ENCODE measurements around the gene SDR42E2. TPM values are rescaled to one million over a fixed set of nuclear protein-coding genes. Genes with fewer than 3 reads are reported as not detected.

SDR42E2 gene
- total and polyA plus RNA-seq, 10 of the 15 experiments (the other 5 are each of a cell fraction or from before 2014, with no cell fraction given): 0.01 to 0.09 (median 0.08) TPM; not detected in 4

DNA sequence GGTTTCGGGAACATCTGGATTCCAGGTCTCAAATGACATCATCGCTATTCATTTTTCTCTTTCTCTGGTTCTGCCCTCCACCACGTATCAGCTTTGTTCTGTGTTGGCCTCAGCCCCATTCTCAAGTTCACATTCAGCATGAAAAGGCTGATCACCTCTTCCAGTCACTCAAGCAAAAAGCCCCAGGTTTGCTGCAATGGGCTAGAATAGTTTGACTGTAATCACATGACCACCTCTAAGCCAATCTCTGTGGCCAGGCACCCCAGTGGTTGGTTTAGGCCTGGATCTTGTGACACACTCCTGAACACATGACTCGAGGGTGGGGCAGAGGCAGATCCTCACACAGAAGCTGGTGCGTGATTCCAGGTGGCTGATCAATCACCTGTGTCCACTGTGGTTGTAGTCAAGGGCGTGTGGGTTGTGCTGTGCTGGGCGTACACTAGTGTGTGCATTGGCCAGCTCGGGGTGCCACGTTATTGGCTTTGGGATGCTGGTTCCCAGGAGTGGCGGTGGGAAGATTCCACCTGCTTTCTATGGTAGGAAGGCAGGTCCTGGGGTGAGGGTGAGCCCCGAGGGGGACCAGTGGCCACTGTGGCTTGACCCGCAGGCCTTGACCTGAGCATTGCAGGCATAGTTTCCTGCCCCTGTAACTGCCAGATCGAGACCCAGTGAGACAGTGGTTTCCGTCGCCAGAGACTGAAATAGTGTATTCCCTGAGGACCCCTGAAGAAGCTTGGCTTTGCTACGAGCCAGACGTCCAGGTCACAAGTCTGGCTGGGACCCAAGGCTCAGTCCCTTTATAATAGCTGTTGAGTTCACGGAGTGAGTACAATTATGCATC lies 55.8 kb downstream of the SDR42E2 start (continued):
- TF ChIP-seq SMC3 (IDR thresholded peaks at IDR 0.05; ENCODE audit: borderline replicate concordance, low read length) (no peak), IKZF1 (conservative IDR thresholded peaks at IDR 0.05) (peak; percentile 75), CBFB (IDR thresholded peaks at IDR 0.05; ENCODE audit: low read depth) (no peak), CBX5 (IDR thresholded peaks at IDR 0.05; ENCODE audit: low read depth) (no peak), TCF12 (IDR thresholded peaks at IDR 0.05; ENCODE audit: low read depth, low read length) (no peak), NRF1 (conservative IDR thresholded peaks at IDR 0.05; ENCODE audit: low read depth, low read length) (no peak), CHD2 (IDR thresholded peaks at IDR 0.05; ENCODE audit: borderline replicate concordance, low read depth, low read length) (peak; percentile 58; the same call in 1 of the 2 replicates), MYC (IDR thresholded peaks at IDR 0.05; ENCODE audit: insufficient read depth, insufficient read length, insufficient replicate concordance, low read length, severe bottlenecking) (no peak), FOS (IDR thresholded peaks at IDR 0.05; ENCODE audit: borderline replicate concordance, extremely low read depth, insufficient read length) (peak; percentile 27), ZNF217 (IDR thresholded peaks at IDR 0.05) (peak; percentile 51; the same call in 1 of the 2 replicates)
- TF ChIP-seq, protein P1, sequence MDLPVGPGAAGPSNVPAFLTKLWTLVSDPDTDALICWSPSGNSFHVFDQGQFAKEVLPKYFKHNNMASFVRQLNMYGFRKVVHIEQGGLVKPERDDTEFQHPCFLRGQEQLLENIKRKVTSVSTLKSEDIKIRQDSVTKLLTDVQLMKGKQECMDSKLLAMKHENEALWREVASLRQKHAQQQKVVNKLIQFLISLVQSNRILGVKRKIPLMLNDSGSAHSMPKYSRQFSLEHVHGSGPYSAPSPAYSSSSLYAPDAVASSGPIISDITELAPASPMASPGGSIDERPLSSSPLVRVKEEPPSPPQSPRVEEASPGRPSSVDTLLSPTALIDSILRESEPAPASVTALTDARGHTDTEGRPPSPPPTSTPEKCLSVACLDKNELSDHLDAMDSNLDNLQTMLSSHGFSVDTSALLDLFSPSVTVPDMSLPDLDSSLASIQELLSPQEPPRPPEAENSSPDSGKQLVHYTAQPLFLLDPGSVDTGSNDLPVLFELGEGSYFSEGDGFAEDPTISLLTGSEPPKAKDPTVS (IDR thresholded peaks at IDR 0.05; ENCODE audit: low read depth, low read length): no peak
- TF ChIP-seq, protein P2, sequence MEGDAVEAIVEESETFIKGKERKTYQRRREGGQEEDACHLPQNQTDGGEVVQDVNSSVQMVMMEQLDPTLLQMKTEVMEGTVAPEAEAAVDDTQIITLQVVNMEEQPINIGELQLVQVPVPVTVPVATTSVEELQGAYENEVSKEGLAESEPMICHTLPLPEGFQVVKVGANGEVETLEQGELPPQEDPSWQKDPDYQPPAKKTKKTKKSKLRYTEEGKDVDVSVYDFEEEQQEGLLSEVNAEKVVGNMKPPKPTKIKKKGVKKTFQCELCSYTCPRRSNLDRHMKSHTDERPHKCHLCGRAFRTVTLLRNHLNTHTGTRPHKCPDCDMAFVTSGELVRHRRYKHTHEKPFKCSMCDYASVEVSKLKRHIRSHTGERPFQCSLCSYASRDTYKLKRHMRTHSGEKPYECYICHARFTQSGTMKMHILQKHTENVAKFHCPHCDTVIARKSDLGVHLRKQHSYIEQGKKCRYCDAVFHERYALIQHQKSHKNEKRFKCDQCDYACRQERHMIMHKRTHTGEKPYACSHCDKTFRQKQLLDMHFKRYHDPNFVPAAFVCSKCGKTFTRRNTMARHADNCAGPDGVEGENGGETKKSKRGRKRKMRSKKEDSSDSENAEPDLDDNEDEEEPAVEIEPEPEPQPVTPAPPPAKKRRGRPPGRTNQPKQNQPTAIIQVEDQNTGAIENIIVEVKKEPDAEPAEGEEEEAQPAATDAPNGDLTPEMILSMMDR (IDR thresholded peaks at IDR 0.05 in 2 of 3, conservative IDR thresholded peaks at IDR 0.05 in 1 of 3; ENCODE audit: control insufficient read depth in 2 of 3, extremely low read depth in 1 of 3, insufficient read depth in 1 of 3, low read depth in 3 of 3, low read length in 3 of 3): no peak
- TF ChIP-seq, protein P3, sequence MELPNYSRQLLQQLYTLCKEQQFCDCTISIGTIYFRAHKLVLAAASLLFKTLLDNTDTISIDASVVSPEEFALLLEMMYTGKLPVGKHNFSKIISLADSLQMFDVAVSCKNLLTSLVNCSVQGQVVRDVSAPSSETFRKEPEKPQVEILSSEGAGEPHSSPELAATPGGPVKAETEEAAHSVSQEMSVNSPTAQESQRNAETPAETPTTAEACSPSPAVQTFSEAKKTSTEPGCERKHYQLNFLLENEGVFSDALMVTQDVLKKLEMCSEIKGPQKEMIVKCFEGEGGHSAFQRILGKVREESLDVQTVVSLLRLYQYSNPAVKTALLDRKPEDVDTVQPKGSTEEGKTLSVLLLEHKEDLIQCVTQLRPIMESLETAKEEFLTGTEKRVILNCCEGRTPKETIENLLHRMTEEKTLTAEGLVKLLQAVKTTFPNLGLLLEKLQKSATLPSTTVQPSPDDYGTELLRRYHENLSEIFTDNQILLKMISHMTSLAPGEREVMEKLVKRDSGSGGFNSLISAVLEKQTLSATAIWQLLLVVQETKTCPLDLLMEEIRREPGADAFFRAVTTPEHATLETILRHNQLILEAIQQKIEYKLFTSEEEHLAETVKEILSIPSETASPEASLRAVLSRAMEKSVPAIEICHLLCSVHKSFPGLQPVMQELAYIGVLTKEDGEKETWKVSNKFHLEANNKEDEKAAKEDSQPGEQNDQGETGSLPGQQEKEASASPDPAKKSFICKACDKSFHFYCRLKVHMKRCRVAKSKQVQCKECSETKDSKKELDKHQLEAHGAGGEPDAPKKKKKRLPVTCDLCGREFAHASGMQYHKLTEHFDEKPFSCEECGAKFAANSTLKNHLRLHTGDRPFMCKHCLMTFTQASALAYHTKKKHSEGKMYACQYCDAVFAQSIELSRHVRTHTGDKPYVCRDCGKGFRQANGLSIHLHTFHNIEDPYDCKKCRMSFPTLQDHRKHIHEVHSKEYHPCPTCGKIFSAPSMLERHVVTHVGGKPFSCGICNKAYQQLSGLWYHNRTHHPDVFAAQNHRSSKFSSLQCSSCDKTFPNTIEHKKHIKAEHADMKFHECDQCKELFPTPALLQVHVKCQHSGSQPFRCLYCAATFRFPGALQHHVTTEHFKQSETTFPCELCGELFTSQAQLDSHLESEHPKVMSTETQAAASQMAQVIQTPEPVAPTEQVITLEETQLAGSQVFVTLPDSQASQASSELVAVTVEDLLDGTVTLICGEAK (IDR thresholded peaks at IDR 0.05; ENCODE audit: borderline replicate concordance): no peak; the same call in 1 of the 2 replicates
- TF ChIP-seq, protein P4, sequence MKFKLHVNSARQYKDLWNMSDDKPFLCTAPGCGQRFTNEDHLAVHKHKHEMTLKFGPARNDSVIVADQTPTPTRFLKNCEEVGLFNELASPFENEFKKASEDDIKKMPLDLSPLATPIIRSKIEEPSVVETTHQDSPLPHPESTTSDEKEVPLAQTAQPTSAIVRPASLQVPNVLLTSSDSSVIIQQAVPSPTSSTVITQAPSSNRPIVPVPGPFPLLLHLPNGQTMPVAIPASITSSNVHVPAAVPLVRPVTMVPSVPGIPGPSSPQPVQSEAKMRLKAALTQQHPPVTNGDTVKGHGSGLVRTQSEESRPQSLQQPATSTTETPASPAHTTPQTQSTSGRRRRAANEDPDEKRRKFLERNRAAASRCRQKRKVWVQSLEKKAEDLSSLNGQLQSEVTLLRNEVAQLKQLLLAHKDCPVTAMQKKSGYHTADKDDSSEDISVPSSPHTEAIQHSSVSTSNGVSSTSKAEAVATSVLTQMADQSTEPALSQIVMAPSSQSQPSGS (IDR thresholded peaks at IDR 0.05; ENCODE audit: low read length): no peak
- TF ChIP-seq, protein P5, sequence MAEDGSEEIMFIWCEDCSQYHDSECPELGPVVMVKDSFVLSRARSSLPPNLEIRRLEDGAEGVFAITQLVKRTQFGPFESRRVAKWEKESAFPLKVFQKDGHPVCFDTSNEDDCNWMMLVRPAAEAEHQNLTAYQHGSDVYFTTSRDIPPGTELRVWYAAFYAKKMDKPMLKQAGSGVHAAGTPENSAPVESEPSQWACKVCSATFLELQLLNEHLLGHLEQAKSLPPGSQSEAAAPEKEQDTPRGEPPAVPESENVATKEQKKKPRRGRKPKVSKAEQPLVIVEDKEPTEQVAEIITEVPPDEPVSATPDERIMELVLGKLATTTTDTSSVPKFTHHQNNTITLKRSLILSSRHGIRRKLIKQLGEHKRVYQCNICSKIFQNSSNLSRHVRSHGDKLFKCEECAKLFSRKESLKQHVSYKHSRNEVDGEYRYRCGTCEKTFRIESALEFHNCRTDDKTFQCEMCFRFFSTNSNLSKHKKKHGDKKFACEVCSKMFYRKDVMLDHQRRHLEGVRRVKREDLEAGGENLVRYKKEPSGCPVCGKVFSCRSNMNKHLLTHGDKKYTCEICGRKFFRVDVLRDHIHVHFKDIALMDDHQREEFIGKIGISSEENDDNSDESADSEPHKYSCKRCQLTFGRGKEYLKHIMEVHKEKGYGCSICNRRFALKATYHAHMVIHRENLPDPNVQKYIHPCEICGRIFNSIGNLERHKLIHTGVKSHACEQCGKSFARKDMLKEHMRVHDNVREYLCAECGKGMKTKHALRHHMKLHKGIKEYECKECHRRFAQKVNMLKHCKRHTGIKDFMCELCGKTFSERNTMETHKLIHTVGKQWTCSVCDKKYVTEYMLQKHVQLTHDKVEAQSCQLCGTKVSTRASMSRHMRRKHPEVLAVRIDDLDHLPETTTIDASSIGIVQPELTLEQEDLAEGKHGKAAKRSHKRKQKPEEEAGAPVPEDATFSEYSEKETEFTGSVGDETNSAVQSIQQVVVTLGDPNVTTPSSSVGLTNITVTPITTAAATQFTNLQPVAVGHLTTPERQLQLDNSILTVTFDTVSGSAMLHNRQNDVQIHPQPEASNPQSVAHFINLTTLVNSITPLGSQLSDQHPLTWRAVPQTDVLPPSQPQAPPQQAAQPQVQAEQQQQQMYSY (CRISPR knock-in tag; IDR thresholded peaks at IDR 0.05): no peak

Measured in GM12878 (cell line).